Thymus (tissue), 11 donors: Measurements from ENCODE around the gene NAA16. TPM values are rescaled to one million over a fixed set of nuclear protein-coding genes. Genes with fewer than 3 reads are reported as not detected.
A peak's percentile ranks its signal among the peaks of the same experiment; 100 is the strongest.

ENCODE experiments used
- DNase-seq, 9 donors: peaks; one replicate each; pipeline ENCODE4 v3.0.0-alpha.2; 2013; ENCODE audit warnings: low spot score in 9 of 9, low read depth in 6 of 9, missing footprints in 1 of 9
- H3K27ac ChIP-seq, 2 donors: one replicate each; pipeline ENCODE4 v1.5.1; 2013; ENCODE audit warnings: control low read depth in 1 of 2, low read depth in 1 of 2, low read length in 1 of 2, mild to moderate bottlenecking in 1 of 2, moderate library complexity in 1 of 2
- H3K27me3 ChIP-seq, 2 donors: one replicate each; pipeline ENCODE4 v1.5.1; 2013; ENCODE audit warnings: low read length in 1 of 2; ENCODE audit not compliant: control insufficient read depth in 2 of 2, insufficient read depth in 1 of 2
- H3K36me3 ChIP-seq, 2 donors: one replicate each; pipeline ENCODE4 v1.5.1; 2013; ENCODE audit warnings: low read length in 1 of 2, mild to moderate bottlenecking in 1 of 2, moderate library complexity in 1 of 2; ENCODE audit not compliant: control insufficient read depth in 2 of 2, insufficient read depth in 2 of 2
- H3K4me1 ChIP-seq, 2 donors: one replicate each; pipeline ENCODE4 v1.5.1; 2013; ENCODE audit warnings: low read length in 2 of 2; ENCODE audit not compliant: control insufficient read depth in 2 of 2, insufficient read depth in 2 of 2
- H3K4me3 ChIP-seq, 2 donors: one replicate each; pipeline ENCODE4 v1.5.1; 2013; ENCODE audit warnings: low read length in 2 of 2, control low read depth in 1 of 2, mild to moderate bottlenecking in 1 of 2
- H3K9me3 ChIP-seq, 2 donors: one replicate each; pipeline ENCODE4 v1.5.1; 2013; ENCODE audit warnings: low read length in 1 of 2, mild to moderate bottlenecking in 1 of 2; ENCODE audit not compliant: control insufficient read depth in 2 of 2, insufficient read depth in 1 of 2
- WGBS: extraction: QIAGEN DNeasy Blood & Tissue Kit; methylation state at CpG from one replicate; pipeline ENCODE4 v1.1.7; 2013; 5-methylcytosine and 5-hydroxymethylcytosine counted together
- polyA plus RNA-seq: library from polyadenylated mRNA; stranded (reverse); fragments of 200-250 nt; gene quantifications from one replicate; pipeline ENCODE4 v1.2.3, GENCODE V29; 2013
- total RNA-seq: library from RNA; stranded (reverse); fragments of 120-200 nt; gene quantifications from one replicate; pipeline ENCODE4 v1.2.4, GENCODE V29; 2013
- donor health status: healthy.

Gene NAA16
- total and polyA plus RNA-seq, 2 donors = 10.6 to 23.8 TPM

DNA sequence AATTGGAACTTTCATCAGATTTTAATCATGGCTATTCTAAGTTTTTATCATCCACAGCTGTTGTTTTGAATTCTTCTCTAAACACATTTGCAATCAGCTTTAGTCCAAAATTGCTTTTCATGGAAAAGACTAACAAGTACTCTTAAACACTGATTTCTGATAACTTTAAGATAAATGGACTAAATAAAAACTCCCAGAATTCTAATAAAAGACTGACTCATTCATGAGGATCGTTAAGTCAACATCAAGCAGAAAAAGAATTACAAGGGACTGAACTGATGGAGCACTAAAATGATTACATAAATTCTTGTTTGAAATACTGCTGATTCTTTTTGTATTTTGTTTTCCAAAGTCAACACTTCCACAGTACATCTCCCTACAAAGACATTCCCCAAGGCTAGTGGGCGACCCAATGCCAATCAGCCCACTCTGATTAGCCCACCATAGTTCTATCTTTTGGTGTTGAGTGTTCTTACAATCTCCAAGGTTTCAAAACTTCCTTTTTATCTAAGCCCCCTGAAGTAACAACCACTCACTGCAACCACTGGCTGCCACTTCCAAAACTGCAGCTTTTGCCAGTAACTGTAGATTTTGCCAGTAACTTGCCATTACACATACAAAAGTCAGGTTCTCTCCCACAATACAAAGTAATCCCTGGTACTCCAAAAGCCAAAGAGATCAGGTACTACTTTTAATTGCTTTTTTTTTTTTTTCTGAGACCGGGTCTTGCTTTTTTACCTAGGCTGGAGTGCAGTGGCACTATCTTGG is 14.0 kb upstream of the NAA16 start:
- no peaks in the 10 kb centered on the region for H3K36me3 ChIP-seq
- no peaks in the 10 kb centered on the region for H3K9me3 ChIP-seq
- DNase-seq = no peak
- 95% methylated on average over 3 of the region's 3 CpGs for WGBS
- no peak overlapping the region for H3K27ac ChIP-seq
- H3K27me3 ChIP-seq = no peaks in the 10 kb centered on the region
- H3K4me3 ChIP-seq = no peak overlapping the region
- H3K4me1 ChIP-seq = no peaks in the 10 kb centered on the region

- H3K27me3 ChIP-seq = no peaks in the 10 kb centered on the region
- no peak overlapping the region for H3K27ac ChIP-seq
- WGBS = 97% methylated on average over 4 of the region's 4 CpGs
- H3K36me3 ChIP-seq = no peaks in the 10 kb centered on the region
- DNase-seq = no peak
- H3K4me3 ChIP-seq = no peak overlapping the region
- H3K4me1 ChIP-seq = no peaks in the 10 kb centered on the region
- H3K9me3 ChIP-seq = no peaks in the 10 kb centered on the region
Observed at GRCh38 chr13:41299316-41300094, 11.6 kb upstream of the NAA16 start.

DNA sequence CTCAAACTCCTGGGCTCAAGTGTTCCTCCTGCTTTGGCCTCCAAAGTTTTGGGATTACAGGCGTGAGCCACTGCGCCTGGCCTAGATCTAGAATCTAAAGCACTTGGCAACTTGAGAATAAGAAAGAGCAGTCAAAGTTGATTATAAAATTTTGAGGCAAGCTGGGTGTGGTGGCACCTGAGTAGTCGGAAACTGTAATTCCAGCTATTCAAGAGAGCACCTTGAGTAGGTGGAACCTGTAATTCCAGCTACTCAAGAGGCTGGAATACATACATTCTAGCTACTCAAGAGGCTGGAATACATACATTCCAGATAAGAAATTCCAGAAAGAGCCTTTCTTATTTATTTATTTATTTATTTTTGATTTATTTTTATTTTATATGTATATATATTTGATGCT is 8.3 kb upstream of the NAA16 start:
- Histone ChIP-seq H3K27me3 (no peaks in the 10 kb centered on the region), H3K9me3 (no peaks in the 10 kb centered on the region), H3K4me1 (no peaks in the 10 kb centered on the region), H3K27ac (no peak overlapping the region), H3K4me3 (no peak overlapping the region), H3K36me3 (no peaks in the 10 kb centered on the region)
- WGBS = 98% methylated on average over 3 of the region's 3 CpGs
- no peak for DNase-seq

DNA sequence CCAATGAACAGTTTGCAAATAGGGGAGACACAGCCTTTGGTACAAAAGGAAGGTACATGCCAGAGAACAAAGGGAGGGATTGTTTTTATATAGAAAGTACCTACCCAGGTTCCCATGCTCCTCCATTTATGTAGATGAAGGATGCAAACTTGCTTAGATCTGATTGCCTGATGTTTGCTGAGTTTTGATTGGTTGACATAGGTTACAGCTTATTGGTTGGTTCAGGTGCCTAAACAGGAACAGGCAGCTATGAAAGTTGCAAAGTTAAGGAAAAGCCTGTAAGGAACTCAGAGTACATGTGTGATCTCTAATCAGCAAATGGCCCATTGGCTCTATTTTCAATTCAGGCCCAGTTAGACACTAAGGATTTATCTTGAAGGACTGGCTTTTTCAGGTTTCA is 6.5 kb upstream of the NAA16 start:
- Histone ChIP-seq H3K36me3 (no peaks in the 10 kb centered on the region), H3K4me3 (no peak overlapping the region), H3K27me3 (no peaks in the 10 kb centered on the region), H3K9me3 (no peaks in the 10 kb centered on the region), H3K27ac (no peak overlapping the region), H3K4me1 (no peaks in the 10 kb centered on the region)
- DNase-seq = no peak

GRCh38 chr13:41306271-41307145 is 4.6 kb upstream of the NAA16 start:
- WGBS = 92% methylated on average over 15 of the region's 15 CpGs
- Histone ChIP-seq H3K4me3 (no peak overlapping the region), H3K4me1 (peaks cover 3 to 4% of the 10 kb centered on the region in 2 donors)

GRCh38 chr13:41307884-41308640 is 3.0 kb upstream of the NAA16 start:
- H3K36me3 ChIP-seq = no peaks in the 10 kb centered on the region
- WGBS = 98% methylated on average over 11 of the region's 11 CpGs
- peaks cover 0 to 3% of the 10 kb centered on the region in 2 donors for H3K27me3 ChIP-seq
- H3K4me3 ChIP-seq = no peak overlapping the region
- DNase-seq = no peak
- H3K4me1 ChIP-seq = peaks cover 4% of the 10 kb centered on the region in 2 donors
- no peak overlapping the region for H3K27ac ChIP-seq
- no peaks in the 10 kb centered on the region for H3K9me3 ChIP-seq

More at GRCh38 chr13:41306271-41307145, 4.6 kb upstream of the NAA16 start:
- no peaks in the 10 kb centered on the region for H3K36me3 ChIP-seq
- H3K9me3 ChIP-seq = no peaks in the 10 kb centered on the region
- H3K27ac ChIP-seq = no peak overlapping the region
- H3K27me3 ChIP-seq = peaks cover 0 to 3% of the 10 kb centered on the region in 2 donors
- DNase-seq = no peak

DNA sequence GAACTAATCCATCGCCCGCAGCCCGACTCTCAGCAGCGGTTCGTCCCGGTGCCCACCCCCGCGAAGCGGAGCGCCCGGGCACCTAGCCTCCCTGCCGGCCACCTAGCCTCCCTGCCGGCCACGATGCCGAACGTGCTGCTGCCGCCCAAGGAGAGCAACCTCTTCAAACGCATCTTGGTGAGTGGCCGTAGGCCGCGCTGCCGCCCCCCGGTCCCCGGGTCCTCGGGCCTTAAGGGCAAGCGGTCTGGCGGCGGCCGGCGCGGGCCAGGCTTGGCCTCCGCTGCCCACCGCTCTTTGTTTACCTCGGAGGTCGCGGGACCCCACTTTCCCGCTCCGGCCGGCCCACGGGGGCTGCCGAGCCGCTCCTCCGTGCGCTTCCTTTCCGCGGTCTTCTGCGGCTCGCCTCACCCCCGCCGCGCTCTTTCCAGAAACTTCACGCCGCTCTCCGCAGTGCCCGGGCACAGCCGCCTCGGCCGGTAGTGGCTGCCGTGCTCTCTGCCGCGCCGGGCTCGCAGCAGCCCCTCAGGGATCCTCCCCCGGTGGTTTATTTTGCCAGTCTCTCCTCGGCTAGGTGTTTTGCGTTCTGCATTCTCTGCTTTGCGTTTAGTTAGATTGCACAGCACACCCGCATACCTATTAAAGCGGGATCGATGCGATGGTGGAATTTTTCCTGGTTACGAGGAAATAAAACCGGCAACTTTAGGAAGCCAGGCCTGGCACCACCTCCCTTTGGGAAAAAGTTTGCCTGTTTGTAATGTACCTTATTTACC is 524 bp downstream of the NAA16 start:
- Histone ChIP-seq H3K36me3 (no peaks in the 10 kb centered on the region), H3K27ac (peak overlapping the region; percentile 88 to 96), H3K4me3 (peak overlapping the region; percentile 100), H3K4me1 (peaks cover 11 to 16% of the 10 kb centered on the region in 2 donors), H3K9me3 (no peaks in the 10 kb centered on the region), H3K27me3 (peaks cover 0 to 3% of the 10 kb centered on the region in 2 donors)
- DNase-seq = peak in 8 of 9 donors; percentile 39 to 73 (median 50)
- WGBS = under 1% methylated on average over 73 of the region's 73 CpGs

- Histone ChIP-seq H3K4me1 (peaks cover 11 to 16% of the 10 kb centered on the region in 2 donors), H3K27ac (peak overlapping the region; percentile 88 to 96), H3K4me3 (peak overlapping the region; percentile 100), H3K9me3 (no peaks in the 10 kb centered on the region), H3K36me3 (no peaks in the 10 kb centered on the region), H3K27me3 (peaks cover 0 to 3% of the 10 kb centered on the region in 2 donors)
- peak in 2 of 9 donors; percentile 14 to 21 for DNase-seq
- 1% methylated on average over 11 of the region's 11 CpGs for WGBS
Observed at GRCh38 chr13:41312176-41312500, 1.1 kb downstream of the NAA16 start.
